Heart left ventricle (tissue), 16 donors: ENCODE data around the gene MPDZ. TPM values are rescaled to one million over a fixed set of nuclear protein-coding genes. Genes with fewer than 3 reads are reported as not detected.

Source experiments
- ATAC-seq, 4 donors: fragments of 200-7000 bp; cut with Tn5 transposase; one replicate each; pipeline ENCODE4 v1.9.1; 2020 to 2022; ENCODE audit warnings: moderate library complexity in 4 of 4, mild to moderate bottlenecking in 3 of 4, moderate number of reproducible peaks in 1 of 4
- DNase-seq, 5 donors: peaks; one replicate each; pipeline ENCODE4 v3.0.0-alpha.2; 2020
- H3K27ac ChIP-seq, 12 donors: fragments of 200-600 bp; sonication (generic) in 4 of 12; one replicate each; pipeline versions ENCODE4 v1.5.0 to v1.8.0; 2016 to 2022; ENCODE audit warnings: mild to moderate bottlenecking in 2 of 12
- H3K27me3 ChIP-seq, 9 donors: fragments of 200-600 bp; sonication (generic) in 2 of 9; one replicate each; pipeline versions ENCODE4 v1.5.1 to v1.8.0; 2016 to 2022; ENCODE audit warnings: mild to moderate bottlenecking in 3 of 9
- H3K36me3 ChIP-seq, 9 donors: fragments of 200-600 bp; sonication (generic) in 2 of 9; one replicate each; pipeline versions ENCODE4 v1.5.0 to v1.8.0; 2018 to 2022; ENCODE audit warnings: mild to moderate bottlenecking in 2 of 9
- H3K4me1 ChIP-seq, 12 donors: fragments of 200-600 bp; sonication (generic) in 4 of 12; one replicate each; pipeline versions ENCODE4 v1.5.0 to v1.8.0; 2016 to 2022; ENCODE audit warnings: mild to moderate bottlenecking in 3 of 12
- H3K4me3 ChIP-seq, 12 donors: fragments of 200-600 bp; sonication (generic) in 4 of 12; one replicate each; pipeline versions ENCODE4 v1.5.0 to v1.8.0; 2017 to 2022; ENCODE audit warnings: mild to moderate bottlenecking in 9 of 12, moderate library complexity in 4 of 12
- H3K9me3 ChIP-seq, 12 donors: fragments of 200-600 bp; sonication (generic) in 4 of 12; one replicate each; pipeline versions ENCODE4 v1.5.0 to v1.8.0; 2016 to 2022; ENCODE audit warnings: mild to moderate bottlenecking in 1 of 12
- POLR2A ChIP-seq, 2 donors: fragments of 450-650 bp; IDR thresholded peaks; one replicate each; pipeline ENCODE4 v1.6.1; 2017; ENCODE audit warnings: antibody characterized with exemption in 2 of 2, mild to moderate bottlenecking in 2 of 2, moderate library complexity in 2 of 2
- WGBS, 4 donors: extraction: QIAGEN DNeasy Blood & Tissue Kit in 2 of 4; methylation state at CpG; one replicate each; pipeline versions ENCODE4 v1.1.5 to v1.1.7; 2013 to 2018; 5-methylcytosine and 5-hydroxymethylcytosine counted together
- intact Hi-C, 10 donors: fragments of 100-400 bp; cut with DNase I; formaldehyde crosslinking; loops; one replicate each; pipeline versions ENCODE4 v1.11.1 to v1.14.2; 2022
- polyA plus RNA-seq, 2 donors: library from polyadenylated mRNA; stranded (reverse); fragments of 200-250 nt; gene quantifications; one replicate each; pipeline ENCODE4 v1.2.3, GENCODE V29; 2013
- total RNA-seq, 9 donors: library from RNA; depleted of rRNA in 2 of 9; stranded (reverse); fragments of >200 nt in 2 of 9; fragmentation: NEBNext Ultra II Directional in 3 of 9; extraction: Animal tissue kit (Norgen Biotek cat#: 25700) in 3 of 9; gene quantifications; one replicate each; pipeline versions ENCODE4 v1.1.0 to v1.2.4, GENCODE V29; 2016 to 2023
- TF ChIP-seq, protein P1 (sequence below), 12 donors: fragments of 200-600 bp; sonication (generic) in 4 of 12; IDR thresholded peaks; one replicate each; pipeline versions ENCODE4 v1.5.0 to v1.8.0; 2018 to 2022; ENCODE audit warnings: antibody characterized with exemption in 12 of 12, mild to moderate bottlenecking in 5 of 12
- donor health status: ischemic (EF 13 %, LVEDD 7.1; RV severe dilation, severe dysfunction).
- donor health status: healthy with polysubstance abuse.
- donor health status: DM: no; HTN: yes; CAD: no.
- donor health status: DM: no; HTN: no; CAD: no.
- donor health status: ischemic (EF 25% LVEDD 6.9; RV normal size, moderate dysfunction).
- donor health status: ischemic (EF 25% LVEDD 5.7; RV mildly dilated, moderate dysfunction).
- donor health status: healthy.
- donor health status: DM: yes; HTN: yes; CAD: no.
- donor health status: ischemic (EF 35%, LVEDD 5.7; RV mildly dilated, moderate dysfunction).
- donor health status: nonischemic (EF 11% LVEDD 7.7; RV severe dilation, severe dysfunction).
- donor health status: DM: yes; HTN: yes; CAD: no.
- donor health status: PGD.
- donor health status: ischemic (EF 29% LVEDD 5.4; RV normal size, mild dysfunction).
- donor health status: nonischemic (EF 23%, LVEDD 6.1; RV moderate dilation, normal function).

The MPDZ gene
- total and polyA plus RNA-seq, 11 donors, result 19.5 to 106 (median 64.8) TPM

DNA sequence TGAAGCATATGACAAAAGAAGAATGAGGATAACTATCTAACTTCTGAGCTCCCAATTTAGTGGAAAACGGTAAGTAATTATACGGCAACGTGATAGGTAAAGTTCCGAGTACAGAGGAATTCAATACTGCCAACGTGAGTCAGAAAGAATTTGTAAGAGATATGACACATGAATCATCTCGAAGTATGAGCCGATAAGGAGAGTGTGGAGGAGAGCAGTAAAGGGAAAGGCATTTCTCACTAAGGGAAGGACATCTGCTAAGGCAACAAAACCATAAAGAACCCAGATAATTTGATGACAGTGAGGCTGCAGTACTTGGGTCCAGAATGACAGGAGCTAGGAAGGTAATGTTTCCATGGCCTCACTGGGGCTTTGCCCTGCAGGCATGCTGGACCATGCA, 11.0 kb downstream of the MPDZ start:
- peak overlapping the region in 6 of 12 donors; percentile 4 to 63 (median 36) for H3K27ac ChIP-seq

DNA sequence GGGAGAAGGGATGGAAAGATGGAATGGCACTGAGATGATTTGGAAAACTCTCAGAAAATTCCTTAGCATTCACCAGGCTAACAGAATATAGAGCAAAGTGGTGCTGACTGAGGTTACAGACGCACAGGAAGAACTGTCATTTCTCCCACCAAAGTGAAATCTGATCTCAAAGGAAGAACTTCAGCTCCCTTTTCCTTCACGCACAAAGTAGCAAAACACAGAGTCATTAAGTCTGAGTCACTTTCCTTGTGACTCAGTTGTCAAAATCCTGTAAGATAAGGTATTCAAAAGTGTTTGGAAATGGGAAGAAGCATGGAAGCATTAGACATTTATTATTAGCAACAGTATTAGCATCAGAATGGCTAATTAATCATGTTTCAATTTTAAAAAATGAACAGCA, 11.7 kb downstream of the MPDZ start:
- H3K9me3 ChIP-seq, result no peaks in the 10 kb centered on the region
- H3K27me3 ChIP-seq, result no peaks in the 10 kb centered on the region
- peak overlapping the region in 9 of 12 donors; percentile 8 to 63 (median 29) for H3K27ac ChIP-seq
- DNase-seq, result no peak
- intact Hi-C loops, result loop anchor here in 1 of 10 donors (10.0 kb wide), 1 partner anchor 57 kb away; no protein-coding TSS in a partner anchor
- H3K4me1 ChIP-seq, result peaks cover 4 to 67% (median 49%) of the 10 kb centered on the region in 12 donors
- H3K4me3 ChIP-seq, result no peak overlapping the region
- 36 to 49% (median 43%) methylated on average over 2 of the region's 2 CpGs for WGBS, 4 donors
- TF ChIP-seq, protein P1, sequence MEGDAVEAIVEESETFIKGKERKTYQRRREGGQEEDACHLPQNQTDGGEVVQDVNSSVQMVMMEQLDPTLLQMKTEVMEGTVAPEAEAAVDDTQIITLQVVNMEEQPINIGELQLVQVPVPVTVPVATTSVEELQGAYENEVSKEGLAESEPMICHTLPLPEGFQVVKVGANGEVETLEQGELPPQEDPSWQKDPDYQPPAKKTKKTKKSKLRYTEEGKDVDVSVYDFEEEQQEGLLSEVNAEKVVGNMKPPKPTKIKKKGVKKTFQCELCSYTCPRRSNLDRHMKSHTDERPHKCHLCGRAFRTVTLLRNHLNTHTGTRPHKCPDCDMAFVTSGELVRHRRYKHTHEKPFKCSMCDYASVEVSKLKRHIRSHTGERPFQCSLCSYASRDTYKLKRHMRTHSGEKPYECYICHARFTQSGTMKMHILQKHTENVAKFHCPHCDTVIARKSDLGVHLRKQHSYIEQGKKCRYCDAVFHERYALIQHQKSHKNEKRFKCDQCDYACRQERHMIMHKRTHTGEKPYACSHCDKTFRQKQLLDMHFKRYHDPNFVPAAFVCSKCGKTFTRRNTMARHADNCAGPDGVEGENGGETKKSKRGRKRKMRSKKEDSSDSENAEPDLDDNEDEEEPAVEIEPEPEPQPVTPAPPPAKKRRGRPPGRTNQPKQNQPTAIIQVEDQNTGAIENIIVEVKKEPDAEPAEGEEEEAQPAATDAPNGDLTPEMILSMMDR (IDR thresholded peaks at IDR 0.05), result no peak
- no peak for TF ChIP-seq POLR2A (IDR thresholded peaks at IDR 0.05)
- ATAC-seq, result peak in 3 of 4 donors; percentile 46 to 87 (median 69)
- H3K36me3 ChIP-seq, result peaks cover 0 to 4% (median 0%) of the 10 kb centered on the region in 9 donors

More for the DNA sequence above, 11.0 kb downstream of the MPDZ start:
- intact Hi-C loops, result loop anchor here in 1 of 10 donors (10.0 kb wide), 1 partner anchor 56 kb away; no protein-coding TSS in a partner anchor
- no peak for TF ChIP-seq POLR2A (IDR thresholded peaks at IDR 0.05)
- TF ChIP-seq, protein P1 (IDR thresholded peaks at IDR 0.05), result no peak
- peaks cover 4 to 67% (median 49%) of the 10 kb centered on the region in 12 donors for H3K4me1 ChIP-seq
- H3K9me3 ChIP-seq, result no peaks in the 10 kb centered on the region
- ATAC-seq (no peak), DNase-seq (no peak)
- H3K4me3 ChIP-seq, result no peak overlapping the region
- peaks cover 0 to 4% (median 0%) of the 10 kb centered on the region in 9 donors for H3K36me3 ChIP-seq
- 53 to 63% (median 58%) methylated on average over 7 of the region's 7 CpGs for WGBS, 4 donors
- no peaks in the 10 kb centered on the region for H3K27me3 ChIP-seq

DNA sequence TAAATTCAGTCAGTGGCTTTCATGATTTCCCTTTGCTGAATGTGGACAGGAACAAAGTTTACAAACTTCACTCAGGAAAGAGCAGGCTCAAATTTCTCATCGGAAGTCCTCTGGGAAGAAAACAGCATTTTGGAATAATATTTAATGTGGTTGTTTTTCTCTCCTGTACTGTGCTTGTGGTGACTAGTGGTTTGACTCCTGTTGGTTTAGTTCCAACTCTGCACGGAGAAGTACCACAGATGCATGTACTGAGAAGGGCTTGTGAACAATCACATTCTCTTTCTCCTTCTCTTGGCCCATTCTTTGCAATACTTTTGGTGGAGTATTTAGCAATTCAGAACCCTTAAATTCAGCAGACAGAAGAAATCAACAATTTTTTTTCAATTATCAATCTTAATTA, 13.3 kb downstream of the MPDZ start:
- 17 to 33% (median 23%) methylated on average over 2 of the region's 2 CpGs for WGBS, 4 donors
- ATAC-seq (peak in 3 of 4 donors; percentile 64 to 67 (median 65)), DNase-seq (no peak)
- intact Hi-C loops, result loop anchor here in 1 of 10 donors (10.0 kb wide), 1 partner anchor 59 kb away; no protein-coding TSS in a partner anchor
- TF ChIP-seq, protein P1 (IDR thresholded peaks at IDR 0.05), result no peak
- no peak for TF ChIP-seq POLR2A (IDR thresholded peaks at IDR 0.05)
- Histone ChIP-seq H3K27ac (peak overlapping the region in 5 of 12 donors; percentile 9 to 62 (median 32)), H3K4me1 (peaks cover 3 to 59% (median 45%) of the 10 kb centered on the region in 12 donors), H3K4me3 (no peak overlapping the region), H3K9me3 (no peaks in the 10 kb centered on the region), H3K27me3 (no peaks in the 10 kb centered on the region), H3K36me3 (peaks cover 0 to 4% (median 0%) of the 10 kb centered on the region in 9 donors)

DNA sequence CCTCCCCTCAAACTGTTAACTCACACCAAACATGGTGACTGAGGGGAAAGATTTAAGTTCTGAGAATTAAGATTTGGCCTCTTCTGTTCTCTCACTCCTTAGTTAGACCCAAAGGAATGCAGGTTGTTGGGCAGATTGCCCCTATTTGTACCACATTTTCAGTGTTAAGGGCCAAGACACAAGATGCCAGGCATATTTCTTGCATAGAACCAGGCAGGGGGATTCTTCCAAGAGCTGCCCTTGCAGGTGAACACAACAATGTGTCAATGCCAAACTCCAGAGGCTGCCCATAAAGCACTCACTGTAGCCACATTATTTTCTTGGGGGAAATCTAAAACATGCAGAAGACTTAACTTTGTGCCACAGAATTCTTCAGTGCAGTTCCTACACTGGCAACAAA, 14.7 kb downstream of the MPDZ start:
- Histone ChIP-seq H3K4me3 (no peak overlapping the region), H3K27ac (peak overlapping the region in 1 of 12 donors; percentile 8), H3K9me3 (no peaks in the 10 kb centered on the region), H3K4me1 (peaks cover 3 to 53% (median 41%) of the 10 kb centered on the region in 12 donors), H3K36me3 (peaks cover 0 to 4% (median 0%) of the 10 kb centered on the region in 9 donors), H3K27me3 (no peaks in the 10 kb centered on the region)
- no peak for TF ChIP-seq POLR2A (IDR thresholded peaks at IDR 0.05)
- TF ChIP-seq, protein P1 (IDR thresholded peaks at IDR 0.05), result no peak
- no peak for ATAC-seq
- DNase-seq, result no peak
- intact Hi-C loops, result loop anchor here in 1 of 10 donors (10.0 kb wide), 1 partner anchor 60 kb away; no protein-coding TSS in a partner anchor
